ENCODE data around the gene VRK3.
A peak's percentile ranks its signal among the peaks of the same experiment; 100 is the strongest.
"Not testable (repeated sequence)": the region's sequence is repeated elsewhere in the genome, so short reads cannot be mapped to it uniquely, and the experiment has no call there.

VRK3 gene

GRCh38 chr19:49954092-49954829, 70.9 kb downstream of the VRK3 start:
- DNase-seq: peak; percentile 62

DNA sequence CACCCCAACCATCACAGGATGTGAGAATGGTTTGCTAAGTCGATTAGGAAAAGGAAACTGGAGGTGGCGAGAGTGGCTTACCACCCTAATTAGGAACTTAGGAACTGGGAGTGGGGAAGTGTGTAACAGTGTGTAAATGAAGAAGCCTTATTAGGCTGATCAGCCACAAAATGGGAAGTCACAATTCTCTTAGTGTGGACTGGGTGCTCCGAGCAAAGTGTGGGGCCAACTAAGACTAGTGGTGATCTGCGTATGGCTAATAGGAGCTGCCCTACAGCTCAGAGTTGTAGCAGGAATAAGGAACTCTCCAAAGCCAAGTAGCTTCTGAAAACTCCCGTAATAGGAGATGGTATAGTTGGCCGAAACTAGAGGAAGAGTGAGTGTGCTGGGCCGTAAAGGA, 71.8 kb downstream of the VRK3 start:
- DNase-seq: no peak

- no peak for DNase-seq
Observed at GRCh38 chr19:49952906-49953305, 72.3 kb downstream of the VRK3 start.

- DNase-seq: no peak
Observed at GRCh38 chr19:49952479-49952836, 72.7 kb downstream of the VRK3 start.

DNA sequence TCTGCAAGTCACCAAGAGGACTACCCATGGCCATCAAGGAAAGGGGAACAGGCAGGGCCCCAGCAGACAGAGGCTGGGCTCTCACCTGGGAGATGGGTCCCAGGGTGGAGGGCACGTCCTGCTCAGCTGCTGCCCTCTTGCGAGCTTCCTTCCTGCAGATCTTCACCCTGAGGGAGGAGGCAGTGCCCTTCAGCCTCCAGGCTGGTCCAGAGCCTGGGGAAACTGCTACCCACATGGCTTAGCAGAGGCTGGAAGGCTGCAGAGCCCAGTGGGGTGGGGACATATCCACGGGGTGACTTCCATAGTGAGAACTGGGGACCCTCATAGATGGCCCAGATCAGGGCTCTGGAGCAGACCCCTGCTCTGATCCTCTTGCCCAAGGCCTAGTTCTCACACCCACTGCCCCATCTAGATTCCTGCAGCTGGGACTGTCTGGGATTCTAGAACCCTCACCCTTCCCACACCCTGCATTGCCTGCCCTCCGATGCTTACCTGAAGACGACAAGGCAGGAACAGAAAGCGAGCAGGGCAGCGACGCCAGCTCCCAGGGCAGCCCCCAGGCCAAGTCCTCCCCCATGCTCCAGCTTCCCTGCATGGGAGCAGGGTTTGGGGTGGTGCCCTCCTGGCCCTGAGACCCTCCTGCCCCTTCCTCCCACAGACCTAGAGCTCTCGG, 73.2 kb downstream of the VRK3 start:
- DNase-seq: no peak

DNA sequence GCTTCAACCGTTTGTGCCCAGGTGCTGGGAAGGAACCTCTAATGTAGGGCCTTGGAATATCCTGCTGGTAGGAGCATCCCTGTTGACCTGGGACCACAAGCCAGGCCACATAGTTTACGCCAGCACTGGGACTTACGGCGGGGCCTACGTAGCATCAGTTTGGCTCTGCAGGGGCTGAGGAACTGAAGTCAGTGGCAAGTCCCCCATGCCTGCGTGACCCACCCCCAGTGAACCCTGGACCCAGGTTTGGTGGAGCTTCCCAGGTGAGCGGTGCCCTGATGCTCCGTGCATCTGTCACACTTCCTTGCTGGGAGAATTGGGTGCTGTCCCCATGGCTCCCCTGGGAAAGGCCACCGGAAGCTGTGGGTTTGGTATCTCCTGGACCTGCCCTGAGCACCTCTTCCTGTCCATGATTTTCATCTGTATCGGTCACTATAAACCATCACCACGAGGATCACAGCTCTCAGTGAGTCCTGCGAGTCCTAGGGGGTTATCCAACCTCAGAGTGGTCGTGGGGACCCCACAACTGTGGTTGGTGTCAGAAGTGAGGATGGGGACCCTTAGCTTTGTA, 74.1 kb downstream of the VRK3 start:
- no peak for DNase-seq

DNA sequence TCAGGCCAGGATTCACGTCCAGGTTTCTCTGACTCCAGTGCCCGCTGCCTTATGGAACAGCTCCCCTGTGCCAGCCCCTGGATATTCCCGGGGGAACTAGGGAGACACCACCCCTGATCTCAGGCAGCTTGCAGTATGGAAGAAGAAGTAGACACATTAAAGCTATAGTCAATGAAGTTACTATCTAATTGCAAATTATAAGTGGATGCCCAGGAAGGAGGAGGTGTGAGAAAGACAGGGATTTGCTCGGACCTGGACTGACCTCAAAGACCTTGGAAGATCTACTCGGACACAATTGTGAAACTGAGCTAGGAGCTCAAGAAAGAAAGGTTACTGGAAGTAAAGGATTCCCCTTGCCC, 74.6 kb downstream of the VRK3 start:
- DNase-seq: no peak

GRCh38 chr19:49949742-49950589, 75.2 kb downstream of the VRK3 start:
- no peak for DNase-seq

- DNase-seq: no peak
Observed at GRCh38 chr19:49946415-49946814, 78.8 kb downstream of the VRK3 start.

- DNase-seq: not testable (repeated sequence)
Observed at GRCh38 chr19:49944567-49944966, 80.6 kb downstream of the VRK3 start.

- DNase-seq: no peak
Observed at GRCh38 chr19:49940482-49940791, 84.7 kb downstream of the VRK3 start.

GRCh38 chr19:49939721-49940481, 85.3 kb downstream of the VRK3 start:
- no peak for DNase-seq

DNA sequence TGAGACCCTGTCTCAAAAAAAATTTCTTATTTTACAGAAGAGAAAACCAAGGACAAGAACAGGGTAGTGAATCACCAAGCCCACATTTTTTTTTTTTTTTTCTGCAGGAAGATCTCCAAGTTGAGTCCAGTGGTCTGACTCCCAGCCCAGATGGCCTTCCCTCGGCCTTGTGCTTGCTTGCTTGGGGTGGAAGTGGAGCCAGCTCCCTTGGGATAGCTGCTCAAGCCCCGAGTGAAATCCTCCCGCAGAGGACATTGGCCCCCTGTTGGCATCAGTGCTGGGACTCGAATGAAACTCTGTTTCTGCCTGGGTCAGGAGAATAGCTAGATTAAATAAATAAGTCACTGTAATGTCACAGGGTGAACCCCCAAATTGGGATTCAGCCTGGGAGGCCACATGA, 86.5 kb downstream of the VRK3 start:
- no peak for DNase-seq

- DNase-seq: peak; percentile 58
Observed at GRCh38 chr19:49937750-49938381, 87.3 kb downstream of the VRK3 start.

GRCh38 chr19:49936549-49936948, 88.6 kb downstream of the VRK3 start:
- no peak for DNase-seq

DNA sequence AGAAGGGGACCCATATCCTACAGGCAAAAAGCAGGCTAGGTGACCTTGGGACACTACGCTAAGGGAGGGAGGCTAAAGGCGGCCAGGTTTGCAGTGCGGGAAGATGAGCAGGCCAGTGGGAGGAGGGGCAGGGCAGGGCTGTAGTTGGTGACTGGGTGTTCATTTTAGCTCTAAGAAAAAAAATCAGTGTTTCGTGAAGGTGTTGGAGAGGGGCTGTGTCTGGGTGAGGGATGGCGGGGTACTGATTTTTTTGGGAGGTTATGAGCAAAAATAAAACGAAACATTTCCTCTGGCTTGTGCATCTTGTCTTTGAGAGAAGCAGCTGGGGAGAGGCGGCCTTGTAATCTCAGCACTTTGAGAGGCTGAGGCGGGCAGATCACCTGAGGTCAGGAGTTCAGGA, 91.5 kb downstream of the VRK3 start:
- DNase-seq: no peak

- DNase-seq: no peak
Observed at GRCh38 chr19:49932731-49933131, 92.4 kb downstream of the VRK3 start.

- no peak for DNase-seq
Observed at GRCh38 chr19:49932041-49932451, 93.1 kb downstream of the VRK3 start.

DNA sequence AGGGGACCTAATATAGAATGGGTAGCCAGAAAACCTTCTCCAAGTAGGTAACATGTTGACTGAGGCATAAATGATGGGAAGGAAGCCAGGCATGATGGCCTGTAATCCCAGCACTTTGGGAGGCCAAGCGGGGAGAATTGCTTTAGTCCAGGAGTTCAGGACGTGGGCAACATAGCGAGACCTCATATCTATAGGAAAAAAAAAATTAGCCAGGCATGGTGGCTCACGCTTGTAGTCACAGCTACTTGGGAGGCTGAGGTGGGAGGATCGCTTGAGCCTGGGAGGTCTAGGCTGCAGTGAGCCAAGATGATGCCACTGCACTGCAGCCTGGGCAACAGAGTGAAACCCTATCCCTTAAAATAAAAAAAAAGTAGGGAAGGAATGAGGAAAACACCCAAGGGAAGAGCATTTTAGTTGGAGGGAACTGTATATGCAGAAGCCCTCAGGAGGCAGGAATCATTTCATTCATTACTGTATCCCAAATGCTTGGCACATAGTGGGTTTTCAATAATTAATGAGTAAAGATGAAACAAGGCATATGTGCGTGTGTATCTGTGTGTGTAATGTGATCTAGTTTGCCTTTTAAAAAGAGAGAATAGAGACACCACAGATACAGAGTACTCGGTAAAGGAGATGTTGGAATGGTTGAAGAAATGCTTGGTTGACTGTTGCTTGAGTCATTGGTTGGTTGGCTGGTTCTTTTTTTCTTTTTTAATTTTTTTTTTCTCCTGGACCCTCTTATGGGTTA, 93.7 kb downstream of the VRK3 start:
- no peak for DNase-seq

- no peak for DNase-seq
Observed at GRCh38 chr19:49930483-49931011, 94.6 kb downstream of the VRK3 start.

Data from NCI-H526 treated with DMSO at 0.1 percent for 48 hours (cell line).